HS-5 (cell line): ENCODE results near the gene ELAVL4.

ENCODE experiments used
- DNase-seq: peaks from one replicate; pipeline ENCODE4 v3.0.0-alpha.2; 2012; ENCODE audit warnings: low read depth

The ELAVL4 gene

GRCh38 chr1:50252196-50252595 lies 143.5 kb downstream of the ELAVL4 start:
- no peak for DNase-seq
